ENCODE results near the gene PTPRF. TPM values are rescaled to one million over a fixed set of nuclear protein-coding genes. Genes with fewer than 3 reads are reported as not detected.

PTPRF gene
- total RNA-seq, 1 experiment from 2014 or later: 34.1 TPM

DNA sequence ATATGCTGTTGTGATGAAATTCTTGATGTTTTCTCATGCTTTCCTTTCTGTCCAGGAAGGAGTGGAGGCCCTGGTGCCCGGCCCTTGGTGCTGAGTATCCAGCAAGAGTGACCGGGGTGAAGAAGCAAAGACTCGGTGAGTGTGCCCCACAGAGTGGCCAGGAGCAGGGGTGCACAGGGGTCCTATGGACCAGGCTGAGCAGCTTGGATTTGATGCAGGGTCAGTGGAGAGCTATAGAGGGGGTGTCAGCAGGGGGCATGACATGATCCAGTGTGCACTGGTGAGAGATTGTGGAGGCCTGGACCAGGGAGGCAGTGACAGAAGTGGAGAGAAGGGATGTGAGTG is 7.4 kb downstream of the PTPRF start:
- H3K9me3 ChIP-seq (replicated peaks): no peaks in the 10 kb centered on the region
- peaks cover 6% of the 10 kb centered on the region for H3K36me3 ChIP-seq
- no peaks in the 10 kb centered on the region for H3K4me1 ChIP-seq
- H3K27ac ChIP-seq: no peak overlapping the region
- H3K4me3 ChIP-seq: no peak overlapping the region
- no peak for DNase-seq
- no peaks in the 10 kb centered on the region for H3K27me3 ChIP-seq

DNA sequence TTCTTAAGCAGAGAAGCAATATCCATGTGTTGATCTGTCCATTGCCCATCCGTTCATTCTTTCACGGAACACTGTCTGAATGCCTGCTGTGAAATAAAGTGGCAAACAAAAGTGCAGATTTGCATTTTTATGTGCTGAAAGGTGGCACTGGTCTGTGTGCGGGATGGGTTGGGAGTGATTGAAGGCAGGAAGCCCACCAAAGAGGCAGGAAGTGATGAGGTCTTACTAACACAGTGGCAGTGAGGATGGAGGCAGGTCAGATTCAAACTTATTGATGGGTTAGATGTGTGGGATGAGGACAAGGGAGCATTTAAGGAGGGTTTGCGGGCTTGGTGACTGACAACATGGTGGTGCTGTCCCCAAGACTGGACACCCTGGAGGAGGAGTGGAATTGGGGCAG is 8.3 kb downstream of the PTPRF start:
- Histone ChIP-seq H3K36me3 (peaks cover 10% of the 10 kb centered on the region), H3K27me3 (no peaks in the 10 kb centered on the region), H3K27ac (no peak overlapping the region), H3K9me3 (replicated peaks) (no peaks in the 10 kb centered on the region), H3K4me1 (no peaks in the 10 kb centered on the region), H3K4me3 (no peak overlapping the region)
- no peak for DNase-seq

GRCh38 chr1:43539726-43540434 is 9.2 kb downstream of the PTPRF start:
- Histone ChIP-seq H3K27ac (no peak overlapping the region), H3K36me3 (peaks cover 14% of the 10 kb centered on the region)
- DNase-seq: no peak

GRCh38 chr1:43540653-43541071 is 10.0 kb downstream of the PTPRF start:
- Histone ChIP-seq H3K27ac (no peak overlapping the region), H3K4me1 (no peaks in the 10 kb centered on the region), H3K27me3 (no peaks in the 10 kb centered on the region), H3K4me3 (no peak overlapping the region), H3K36me3 (peaks cover 16% of the 10 kb centered on the region), H3K9me3 (replicated peaks) (no peaks in the 10 kb centered on the region)
- DNase-seq: no peak

More at GRCh38 chr1:43539726-43540434, 9.2 kb downstream of the PTPRF start:
- no peaks in the 10 kb centered on the region for H3K4me1 ChIP-seq
- H3K27me3 ChIP-seq: no peaks in the 10 kb centered on the region
- no peaks in the 10 kb centered on the region for H3K9me3 ChIP-seq (replicated peaks)
- no peak overlapping the region for H3K4me3 ChIP-seq

DNA sequence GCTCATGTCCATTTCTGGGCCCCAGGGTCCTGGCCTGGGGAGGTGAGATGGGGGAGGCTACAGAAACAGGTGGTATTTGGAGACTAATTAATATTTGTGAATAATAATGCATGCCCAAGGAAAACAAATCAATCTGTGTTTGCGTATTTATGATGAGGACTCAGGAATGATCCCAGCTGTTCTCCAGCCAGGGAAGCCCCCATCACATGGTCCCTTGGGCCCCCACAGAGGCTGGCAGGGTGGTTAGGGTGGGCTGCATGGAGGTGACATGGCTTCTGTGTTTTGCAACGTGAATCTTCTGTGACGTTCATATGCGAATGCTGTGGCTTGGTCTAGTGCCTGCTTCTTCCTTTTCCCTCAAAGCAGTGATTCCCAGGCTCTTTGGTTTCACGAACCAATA is 10.5 kb downstream of the PTPRF start:
- H3K9me3 ChIP-seq (replicated peaks): no peaks in the 10 kb centered on the region
- H3K4me1 ChIP-seq: no peaks in the 10 kb centered on the region
- H3K36me3 ChIP-seq: peaks cover 16% of the 10 kb centered on the region
- no peaks in the 10 kb centered on the region for H3K27me3 ChIP-seq
- no peak overlapping the region for H3K4me3 ChIP-seq
- no peak overlapping the region for H3K27ac ChIP-seq
- DNase-seq: no peak

GRCh38 chr1:43541721-43542401 is 11.2 kb downstream of the PTPRF start:
- no peak for DNase-seq
- Histone ChIP-seq H3K4me3 (no peak overlapping the region), H3K27ac (no peak overlapping the region), H3K27me3 (no peaks in the 10 kb centered on the region), H3K9me3 (replicated peaks) (no peaks in the 10 kb centered on the region), H3K36me3 (peaks cover 16% of the 10 kb centered on the region), H3K4me1 (no peaks in the 10 kb centered on the region)

DNA sequence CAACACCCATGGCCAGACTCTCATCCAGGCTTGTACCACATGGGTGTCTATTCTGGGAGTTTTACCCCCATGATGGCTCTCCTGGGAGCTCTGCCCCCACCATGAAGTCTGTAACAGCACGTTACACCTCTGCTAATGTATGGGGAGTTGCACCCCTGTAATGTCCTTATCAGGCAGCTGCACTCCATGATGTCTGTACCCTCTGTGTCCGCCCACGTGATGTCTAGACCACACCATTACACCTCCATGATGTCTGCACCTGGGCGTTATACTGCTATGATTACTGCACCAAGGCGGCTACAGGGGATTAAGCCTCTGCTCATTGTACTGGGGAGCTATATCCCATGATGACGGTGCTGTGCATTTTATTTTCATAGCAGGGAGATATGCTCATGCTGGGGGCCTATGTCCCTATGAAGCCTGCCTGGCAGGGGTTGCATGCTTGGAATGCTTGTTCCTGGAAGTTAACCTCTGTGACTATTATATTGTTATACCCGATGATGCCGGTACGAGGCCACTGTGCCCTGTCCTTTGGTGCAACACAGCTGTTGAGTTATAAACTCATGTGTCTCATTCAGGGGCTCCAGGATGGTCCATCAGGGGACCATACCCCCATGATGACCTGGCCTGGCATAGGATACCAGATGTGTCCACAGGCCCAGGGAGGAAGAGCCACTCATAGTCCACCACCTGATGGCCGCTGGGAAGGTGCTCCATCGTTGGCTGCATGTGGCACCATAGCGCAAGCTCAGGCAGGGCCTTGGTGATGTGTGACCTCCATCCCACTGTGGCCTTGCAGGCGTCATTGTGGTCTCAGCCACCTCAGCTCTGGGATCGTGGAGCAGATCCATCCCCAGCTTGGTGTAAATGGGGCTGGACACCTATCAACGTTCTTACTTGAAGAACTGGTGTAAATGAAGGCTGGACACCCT is 12.1 kb downstream of the PTPRF start:
- no peaks in the 10 kb centered on the region; the same call in 1 of the 2 replicates for H3K4me1 ChIP-seq
- H3K36me3 ChIP-seq: peaks cover 16% of the 10 kb centered on the region
- H3K27ac ChIP-seq: no peak overlapping the region
- H3K4me3 ChIP-seq: no peak overlapping the region
- DNase-seq: no peak
- no peaks in the 10 kb centered on the region for H3K9me3 ChIP-seq (replicated peaks)
- H3K27me3 ChIP-seq: no peaks in the 10 kb centered on the region

DNA sequence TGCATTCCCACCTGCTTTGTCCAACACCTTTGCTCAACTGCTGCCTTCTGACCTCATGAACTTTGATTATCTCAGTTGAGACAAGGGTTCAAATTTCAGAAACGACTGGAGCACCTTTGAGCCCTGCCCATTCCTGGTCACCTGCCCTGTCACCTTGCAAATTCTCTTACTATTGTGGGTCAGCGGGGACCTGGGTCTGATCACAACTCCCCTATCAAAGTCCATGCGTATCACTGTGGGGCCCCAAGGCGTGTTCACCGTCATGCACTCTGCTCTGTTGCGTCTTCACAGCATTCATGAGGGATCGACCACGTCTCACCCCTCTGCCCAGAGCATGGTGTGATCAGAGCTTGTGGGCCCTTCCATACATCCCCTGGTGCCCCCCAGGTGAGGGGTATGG is 12.9 kb downstream of the PTPRF start:
- Histone ChIP-seq H3K36me3 (peaks cover 11% of the 10 kb centered on the region), H3K27ac (no peak overlapping the region), H3K4me1 (no peaks in the 10 kb centered on the region; the same call in 1 of the 2 replicates), H3K9me3 (replicated peaks) (no peaks in the 10 kb centered on the region), H3K27me3 (no peaks in the 10 kb centered on the region), H3K4me3 (no peak overlapping the region)
- no peak for DNase-seq

DNA sequence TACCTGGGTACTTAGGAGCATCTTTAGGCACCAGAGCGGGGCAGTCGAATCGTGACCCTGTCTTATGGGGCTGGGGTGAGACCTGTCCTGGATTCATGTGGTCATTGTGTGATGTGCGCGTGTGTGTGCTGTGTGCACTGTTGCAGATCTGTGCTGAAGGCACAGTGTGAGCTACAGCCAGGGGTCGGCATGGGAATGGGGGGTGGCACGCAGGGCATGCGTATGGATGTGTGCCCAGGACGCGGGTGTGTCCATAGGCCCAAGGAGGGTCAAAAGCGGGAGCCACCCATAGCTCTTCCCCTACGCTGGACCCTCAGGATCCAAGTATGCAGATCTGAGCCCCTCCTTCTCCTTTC is 14.6 kb downstream of the PTPRF start:
- peaks cover 10% of the 10 kb centered on the region for H3K36me3 ChIP-seq
- no peaks in the 10 kb centered on the region; the same call in 1 of the 2 replicates for H3K4me1 ChIP-seq
- H3K4me3 ChIP-seq: no peak overlapping the region
- DNase-seq: no peak
- H3K27me3 ChIP-seq: no peaks in the 10 kb centered on the region
- no peak overlapping the region for H3K27ac ChIP-seq
- no peaks in the 10 kb centered on the region for H3K9me3 ChIP-seq (replicated peaks)

DNA sequence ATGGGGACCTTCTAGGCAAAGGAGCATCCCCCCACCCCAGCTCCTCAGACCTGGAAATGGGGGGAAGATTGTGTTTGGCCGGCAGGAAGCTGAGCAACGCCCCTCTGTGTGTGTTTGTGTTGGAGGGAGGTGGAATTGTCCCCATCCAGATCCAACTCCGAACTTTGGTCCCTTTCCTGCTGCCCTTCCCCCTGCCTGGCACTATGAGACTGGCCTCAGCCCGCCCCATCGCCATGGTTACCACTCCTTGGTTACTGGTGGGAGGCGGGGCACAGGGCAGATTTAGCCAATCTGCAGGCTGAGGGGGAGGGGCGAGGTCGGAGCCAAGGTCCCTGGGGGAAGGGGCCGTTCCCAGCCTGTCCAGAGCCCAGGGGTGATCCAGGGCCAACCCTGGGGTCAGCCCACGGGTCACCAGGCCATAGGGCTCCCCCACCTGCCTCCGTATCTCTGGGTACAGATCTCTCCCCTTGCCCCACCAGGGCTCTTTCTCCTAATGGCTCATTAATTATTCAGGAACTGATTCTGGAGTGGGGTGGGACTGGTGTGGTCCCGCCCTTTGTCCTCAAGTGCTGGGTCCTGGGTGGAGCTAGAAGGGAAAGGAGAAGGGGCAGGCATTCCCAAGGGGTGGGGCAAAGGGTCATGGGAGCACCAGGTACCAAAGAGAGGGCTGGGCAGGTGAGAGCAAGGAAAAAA is 15.2 kb downstream of the PTPRF start:
- no peak overlapping the region for H3K4me3 ChIP-seq
- H3K9me3 ChIP-seq (replicated peaks): no peaks in the 10 kb centered on the region
- H3K27ac ChIP-seq: no peak overlapping the region
- peak; percentile 67 to 72 for DNase-seq
- H3K36me3 ChIP-seq: peaks cover 10% of the 10 kb centered on the region
- no peaks in the 10 kb centered on the region; the same call in 1 of the 2 replicates for H3K4me1 ChIP-seq
- H3K27me3 ChIP-seq: no peaks in the 10 kb centered on the region

DNA sequence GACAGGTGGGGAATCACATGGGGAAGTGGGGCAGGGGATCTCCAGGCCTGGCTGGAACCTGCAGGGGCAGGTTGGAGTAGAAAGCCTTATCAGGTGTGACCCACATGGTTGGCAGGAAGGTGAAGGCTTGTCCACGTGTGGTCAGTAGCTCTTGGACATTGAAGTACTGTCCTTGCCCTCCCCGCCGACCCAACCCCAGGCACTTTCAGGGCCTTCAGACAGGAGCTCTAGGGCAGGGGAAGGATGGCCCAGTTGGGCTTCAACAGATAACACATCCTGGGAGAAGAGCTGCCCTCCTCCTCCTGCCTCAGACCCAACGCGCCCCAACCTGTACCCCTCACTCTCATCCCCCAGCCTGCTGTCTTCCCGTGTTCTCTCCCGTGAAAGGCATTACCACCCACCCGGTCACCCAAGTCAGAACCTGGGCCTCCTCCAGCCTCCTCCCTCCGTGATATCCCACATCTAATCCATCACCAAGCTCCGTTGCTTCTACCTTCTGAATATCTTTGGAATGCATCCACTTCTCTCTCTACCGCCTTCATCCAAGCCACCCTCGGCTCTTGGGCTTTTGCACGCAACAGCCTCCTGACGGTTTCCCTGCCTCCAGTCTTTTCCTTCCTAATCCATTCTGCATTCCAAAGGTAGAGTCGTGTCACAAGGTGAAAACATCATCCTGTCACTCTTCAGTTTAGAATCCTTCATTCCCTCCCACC is 15.9 kb downstream of the PTPRF start:
- DNase-seq: no peak
- Histone ChIP-seq H3K27me3 (no peaks in the 10 kb centered on the region), H3K27ac (no peak overlapping the region), H3K4me3 (no peak overlapping the region), H3K36me3 (peaks cover 10% of the 10 kb centered on the region), H3K9me3 (replicated peaks) (no peaks in the 10 kb centered on the region), H3K4me1 (no peaks in the 10 kb centered on the region; the same call in 1 of the 2 replicates)

GRCh38 chr1:43547538-43548072 is 16.9 kb downstream of the PTPRF start:
- no peak overlapping the region for H3K4me3 ChIP-seq
- no peaks in the 10 kb centered on the region for H3K27me3 ChIP-seq
- H3K4me1 ChIP-seq: no peaks in the 10 kb centered on the region; the same call in 1 of the 2 replicates
- H3K9me3 ChIP-seq (replicated peaks): no peaks in the 10 kb centered on the region
- peaks cover 10% of the 10 kb centered on the region for H3K36me3 ChIP-seq
- peak; percentile 51 to 63 for DNase-seq
- no peak overlapping the region; the same call in 1 of the 2 replicates for H3K27ac ChIP-seq

DNA sequence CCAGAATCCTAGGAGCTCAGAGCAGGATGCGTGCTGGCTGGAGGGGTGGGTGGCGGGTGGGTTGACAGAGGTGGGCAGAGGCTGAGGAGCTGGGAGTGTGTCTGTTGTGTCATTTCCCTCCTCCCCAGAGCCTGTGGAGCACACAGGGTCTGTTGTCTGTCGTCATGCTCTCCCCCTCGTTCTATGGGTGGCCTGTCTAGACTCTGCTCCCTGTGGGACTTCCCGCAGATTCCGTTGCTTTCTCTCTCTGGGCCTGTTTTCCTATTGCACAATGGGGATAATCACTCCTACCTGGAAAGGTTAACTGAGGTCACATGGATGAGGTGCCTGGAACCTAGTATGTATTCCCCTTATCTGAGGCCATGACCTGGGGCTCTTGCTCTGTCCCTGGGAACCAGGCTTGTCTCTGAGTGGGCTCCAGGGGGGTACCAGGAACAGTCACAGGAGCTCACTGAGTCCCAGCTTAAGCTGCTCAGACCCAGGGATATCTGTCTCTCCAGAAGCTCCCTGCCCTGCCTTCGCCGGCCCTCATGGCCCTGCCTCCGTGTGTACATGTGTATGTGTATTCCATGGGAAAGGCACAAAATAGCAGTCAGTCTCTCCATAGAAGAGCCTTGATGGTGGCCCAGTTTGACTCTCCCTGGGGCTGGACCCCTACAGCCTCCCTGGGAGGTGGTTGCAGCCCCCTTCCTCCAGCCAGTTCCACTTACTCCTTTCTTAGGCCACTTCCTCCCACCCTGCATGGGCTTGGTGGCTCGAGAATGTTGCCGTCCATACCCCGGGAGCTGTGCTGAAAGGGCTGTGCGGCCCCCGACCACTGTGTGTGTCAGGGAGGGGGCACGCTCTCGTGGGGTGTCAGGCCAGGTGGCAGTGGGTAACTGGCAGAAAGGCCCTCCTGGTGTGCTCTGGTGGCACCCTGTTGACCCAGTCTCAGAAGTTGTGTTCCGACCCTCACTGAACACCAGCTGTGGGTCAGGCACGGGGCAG is 17.9 kb downstream of the PTPRF start:
- no peak for DNase-seq
- Histone ChIP-seq H3K27me3 (no peaks in the 10 kb centered on the region), H3K4me3 (no peak overlapping the region), H3K4me1 (no peaks in the 10 kb centered on the region; the same call in 1 of the 2 replicates), H3K9me3 (replicated peaks) (no peaks in the 10 kb centered on the region), H3K27ac (no peak overlapping the region), H3K36me3 (peaks cover 8% of the 10 kb centered on the region)

All from SJCRH30 (cell line).